ENCODE measurements around the gene OR8B4. TPM values are rescaled to one million over a fixed set of nuclear protein-coding genes. Genes with fewer than 3 reads are reported as not detected.

OR8B4 gene
- total RNA-seq, 1 experiment from 2014 or later, result not detected

DNA sequence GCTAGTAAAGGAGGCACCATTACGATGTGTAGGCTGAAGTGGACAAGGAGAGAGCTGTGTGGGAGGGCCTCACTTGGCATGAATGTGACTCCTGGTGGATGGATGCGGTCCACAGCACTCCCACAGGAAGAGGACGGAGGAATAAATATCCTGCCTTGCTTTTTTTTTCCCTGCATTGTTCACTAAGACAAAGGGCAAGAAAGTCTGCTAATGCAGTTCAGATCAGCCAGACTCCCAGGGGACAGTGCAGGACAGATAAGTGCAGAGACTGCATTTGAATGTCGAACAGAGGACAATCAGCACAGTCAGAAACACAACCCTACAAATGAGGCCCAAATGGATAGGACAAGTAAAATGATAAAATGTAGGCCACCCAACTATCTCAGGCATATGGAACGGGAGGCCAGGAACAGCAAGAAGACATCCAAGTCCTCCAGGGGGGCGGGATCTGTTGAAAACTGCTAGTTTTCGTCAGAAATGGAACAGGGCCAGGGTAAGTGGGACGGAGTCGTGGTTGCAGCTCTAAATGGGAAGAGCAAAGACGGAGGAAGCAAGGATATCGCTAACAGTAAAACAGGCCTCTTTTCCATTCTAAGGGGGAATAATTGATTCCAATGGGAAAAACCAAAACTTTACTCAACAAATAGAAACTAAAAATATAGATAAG, 46.0 kb upstream of the OR8B4 start:
- DNase-seq (ENCODE audit: low spot score), result peak; percentile 9
- ChIA-PET CTCF (no interaction called here), POLR2A (ENCODE audit: low non-redundant PET) (no interaction called here)
- BruUV-seq (replicated peaks), result no TSS peak
- intact Hi-C loops (cut with micrococcal nuclease; ENCODE audit: unreplicated experiment), result no loop called here
- no peaks in the 10 kb centered on the region for H3K36me3 ChIP-seq (ENCODE audit: insufficient read depth, low read length, poor library complexity, severe bottlenecking)
- H3K27ac ChIP-seq (ENCODE audit: low read depth, low read length, poor library complexity, severe bottlenecking), result no peak overlapping the region
- no peaks in the 10 kb centered on the region for H3K9me3 ChIP-seq (ENCODE audit: low read depth, low read length, poor library complexity, severe bottlenecking)
- no peak for TF ChIP-seq EZH2 (IDR thresholded peaks at IDR 0.05; ENCODE audit: borderline replicate concordance, low read depth, low read length, poor library complexity, severe bottlenecking)
- TF ChIP-seq, protein P1, sequence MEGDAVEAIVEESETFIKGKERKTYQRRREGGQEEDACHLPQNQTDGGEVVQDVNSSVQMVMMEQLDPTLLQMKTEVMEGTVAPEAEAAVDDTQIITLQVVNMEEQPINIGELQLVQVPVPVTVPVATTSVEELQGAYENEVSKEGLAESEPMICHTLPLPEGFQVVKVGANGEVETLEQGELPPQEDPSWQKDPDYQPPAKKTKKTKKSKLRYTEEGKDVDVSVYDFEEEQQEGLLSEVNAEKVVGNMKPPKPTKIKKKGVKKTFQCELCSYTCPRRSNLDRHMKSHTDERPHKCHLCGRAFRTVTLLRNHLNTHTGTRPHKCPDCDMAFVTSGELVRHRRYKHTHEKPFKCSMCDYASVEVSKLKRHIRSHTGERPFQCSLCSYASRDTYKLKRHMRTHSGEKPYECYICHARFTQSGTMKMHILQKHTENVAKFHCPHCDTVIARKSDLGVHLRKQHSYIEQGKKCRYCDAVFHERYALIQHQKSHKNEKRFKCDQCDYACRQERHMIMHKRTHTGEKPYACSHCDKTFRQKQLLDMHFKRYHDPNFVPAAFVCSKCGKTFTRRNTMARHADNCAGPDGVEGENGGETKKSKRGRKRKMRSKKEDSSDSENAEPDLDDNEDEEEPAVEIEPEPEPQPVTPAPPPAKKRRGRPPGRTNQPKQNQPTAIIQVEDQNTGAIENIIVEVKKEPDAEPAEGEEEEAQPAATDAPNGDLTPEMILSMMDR (conservative IDR thresholded peaks at IDR 0.05; ENCODE audit: low read depth, low read length), result no peak
- no peaks in the 10 kb centered on the region for H3K27me3 ChIP-seq (replicated peaks; ENCODE audit: insufficient read depth, low read depth, low read length, poor library complexity)
- H3K4me3 ChIP-seq (ENCODE audit: low read depth, low read length, poor library complexity, severe bottlenecking), result no peak overlapping the region
- no peaks in the 10 kb centered on the region for H3K4me1 ChIP-seq (ENCODE audit: insufficient read depth, low read length, poor library complexity, severe bottlenecking)

DNA sequence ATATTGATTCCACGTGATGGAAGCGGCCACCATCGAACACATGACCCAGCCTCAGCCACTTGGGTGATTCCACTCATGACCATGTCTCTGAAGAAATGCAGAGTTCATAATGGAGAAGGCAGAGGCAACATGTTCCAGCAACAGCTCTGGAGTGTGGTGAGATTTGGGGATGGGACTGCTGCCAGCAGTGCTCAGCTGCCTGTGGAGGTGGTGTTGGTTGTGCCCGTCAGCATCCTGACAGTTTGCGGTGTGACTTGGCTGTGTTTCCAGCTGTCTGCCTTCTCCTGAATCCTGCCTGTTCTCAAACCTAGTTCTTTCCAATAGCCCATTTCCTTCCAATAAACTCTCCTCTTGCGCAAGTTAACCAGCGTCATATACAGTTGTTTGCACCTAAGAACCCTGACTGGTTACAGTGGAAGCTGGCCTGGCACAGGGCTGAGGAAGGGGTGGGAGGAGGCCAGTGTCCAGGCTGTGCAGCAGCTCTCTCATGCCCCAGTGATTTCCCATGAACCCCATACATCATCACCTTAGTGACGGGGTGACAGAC, 42.8 kb upstream of the OR8B4 start:
- Histone ChIP-seq H3K4me3 (ENCODE audit: low read depth, low read length, poor library complexity, severe bottlenecking) (no peak overlapping the region), H3K27me3 (replicated peaks; ENCODE audit: insufficient read depth, low read depth, low read length, poor library complexity) (no peaks in the 10 kb centered on the region), H3K27ac (ENCODE audit: low read depth, low read length, poor library complexity, severe bottlenecking) (no peak overlapping the region), H3K4me1 (ENCODE audit: insufficient read depth, low read length, poor library complexity, severe bottlenecking) (no peaks in the 10 kb centered on the region), H3K9me3 (ENCODE audit: low read depth, low read length, poor library complexity, severe bottlenecking) (no peaks in the 10 kb centered on the region), H3K36me3 (ENCODE audit: insufficient read depth, low read length, poor library complexity, severe bottlenecking) (no peaks in the 10 kb centered on the region)
- ChIA-PET POLR2A (ENCODE audit: low non-redundant PET) (no interaction called here), CTCF (no interaction called here)
- DNase-seq (ENCODE audit: low spot score), result no peak
- no TSS peak for BruUV-seq (replicated peaks)
- no peak for TF ChIP-seq EZH2 (IDR thresholded peaks at IDR 0.05; ENCODE audit: borderline replicate concordance, low read depth, low read length, poor library complexity, severe bottlenecking)
- TF ChIP-seq, protein P1 (conservative IDR thresholded peaks at IDR 0.05; ENCODE audit: low read depth, low read length), result no peak
- intact Hi-C loops (cut with micrococcal nuclease; ENCODE audit: unreplicated experiment), result no loop called here

DNA sequence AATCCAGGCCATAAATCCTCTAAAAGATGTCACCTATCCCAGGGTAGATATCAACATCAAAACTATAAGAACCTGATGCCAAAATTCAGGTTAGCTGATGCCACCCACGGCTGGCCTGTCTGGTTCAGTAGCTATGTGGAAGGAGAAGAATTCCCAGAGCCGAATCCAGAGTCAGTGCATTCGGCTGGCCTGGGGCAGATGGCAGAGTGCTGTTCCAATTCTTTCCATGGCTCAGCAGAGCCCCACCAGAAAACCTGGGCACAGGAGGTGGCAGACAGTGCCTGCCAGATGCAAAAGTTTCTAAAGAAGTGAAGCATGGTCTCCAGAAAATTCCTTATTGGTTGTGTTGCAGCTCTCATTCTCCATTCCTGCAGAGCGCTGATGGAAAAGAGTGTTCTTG, 40.7 kb upstream of the OR8B4 start:
- DNase-seq (ENCODE audit: low spot score), result no peak
- intact Hi-C loops (cut with micrococcal nuclease; ENCODE audit: unreplicated experiment), result no loop called here
- Histone ChIP-seq H3K4me1 (ENCODE audit: insufficient read depth, low read length, poor library complexity, severe bottlenecking) (no peaks in the 10 kb centered on the region), H3K36me3 (ENCODE audit: insufficient read depth, low read length, poor library complexity, severe bottlenecking) (no peaks in the 10 kb centered on the region), H3K4me3 (ENCODE audit: low read depth, low read length, poor library complexity, severe bottlenecking) (no peak overlapping the region), H3K9me3 (ENCODE audit: low read depth, low read length, poor library complexity, severe bottlenecking) (no peaks in the 10 kb centered on the region), H3K27me3 (replicated peaks; ENCODE audit: insufficient read depth, low read depth, low read length, poor library complexity) (no peaks in the 10 kb centered on the region), H3K27ac (ENCODE audit: low read depth, low read length, poor library complexity, severe bottlenecking) (no peak overlapping the region)
- TF ChIP-seq, protein P1 (conservative IDR thresholded peaks at IDR 0.05; ENCODE audit: low read depth, low read length), result no peak
- no TSS peak for BruUV-seq (replicated peaks)
- ChIA-PET CTCF (no interaction called here), POLR2A (ENCODE audit: low non-redundant PET) (no interaction called here)
